HG03103 (cell line): ENCODE measurements around the gene GDF10.
A peak's percentile ranks its signal among the peaks of the same experiment; 100 is the strongest.

ENCODE experiments used
- ATAC-seq: cut with Tn5 transposase; IDR thresholded peaks from one replicate; pipeline ENCODE4 v1.9.1; 2021; ENCODE audit warnings: low read depth; ENCODE audit not compliant: unreplicated experiment

GDF10 gene

DNA sequence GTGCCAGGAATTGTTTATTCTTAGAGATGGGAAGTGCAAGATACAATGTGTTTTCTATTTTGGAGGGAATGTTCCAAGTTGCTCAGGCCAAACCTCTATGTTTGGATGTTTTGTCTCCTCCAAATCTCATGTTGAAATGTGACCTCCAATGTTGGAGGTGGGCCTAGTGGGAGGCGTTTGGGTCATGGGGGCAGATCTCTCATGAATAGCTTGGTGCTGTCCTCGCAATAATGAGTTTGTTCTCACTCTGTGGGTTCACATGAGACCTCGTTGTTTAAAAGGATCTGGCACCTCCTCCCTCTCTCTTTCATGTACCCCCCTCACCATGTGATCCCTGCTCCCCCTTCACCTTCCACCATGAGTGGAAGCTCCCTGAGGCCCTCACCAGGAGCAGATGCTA lies 8.3 kb upstream of the GDF10 start:
- no peak for ATAC-seq

DNA sequence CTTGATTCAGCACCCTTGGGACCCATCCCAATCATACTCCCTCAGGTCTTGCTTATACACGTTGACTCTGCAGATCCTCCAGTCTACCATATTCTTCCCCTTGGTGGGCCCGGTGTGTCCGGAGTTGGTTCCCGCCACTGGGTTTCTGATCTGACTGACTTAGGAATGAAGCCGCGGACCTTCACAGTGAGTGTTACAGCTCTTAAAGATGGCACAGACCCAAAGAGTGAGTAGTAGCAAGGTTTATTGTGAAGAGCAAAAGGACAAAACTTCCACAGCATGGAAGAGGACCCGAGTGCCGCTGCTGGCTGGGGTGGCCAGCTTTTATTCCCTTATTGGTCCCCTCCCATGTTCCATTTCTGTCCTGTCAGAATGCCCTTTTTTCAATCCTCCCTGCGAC lies 5.9 kb upstream of the GDF10 start:
- no peak for ATAC-seq

DNA sequence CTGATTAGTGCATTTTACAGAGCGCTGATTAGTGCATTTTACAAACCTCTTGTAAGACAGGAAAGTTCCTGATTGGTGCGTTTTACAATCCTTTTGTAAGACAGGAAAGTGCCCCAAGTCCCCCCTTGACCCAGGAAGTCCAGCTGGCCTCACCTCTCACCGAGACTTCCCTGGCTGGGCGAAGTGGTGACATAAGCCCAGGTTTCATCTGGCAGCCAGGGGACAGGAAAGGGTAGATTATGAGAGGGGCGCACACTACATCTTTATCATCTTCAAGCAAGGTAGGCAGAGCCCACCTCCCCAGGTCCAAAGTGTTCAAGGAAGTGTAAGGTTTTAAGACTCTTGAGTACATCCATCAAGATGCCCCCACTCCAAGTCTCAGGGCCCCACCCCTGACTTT lies 5.5 kb upstream of the GDF10 start:
- no peak for ATAC-seq

DNA sequence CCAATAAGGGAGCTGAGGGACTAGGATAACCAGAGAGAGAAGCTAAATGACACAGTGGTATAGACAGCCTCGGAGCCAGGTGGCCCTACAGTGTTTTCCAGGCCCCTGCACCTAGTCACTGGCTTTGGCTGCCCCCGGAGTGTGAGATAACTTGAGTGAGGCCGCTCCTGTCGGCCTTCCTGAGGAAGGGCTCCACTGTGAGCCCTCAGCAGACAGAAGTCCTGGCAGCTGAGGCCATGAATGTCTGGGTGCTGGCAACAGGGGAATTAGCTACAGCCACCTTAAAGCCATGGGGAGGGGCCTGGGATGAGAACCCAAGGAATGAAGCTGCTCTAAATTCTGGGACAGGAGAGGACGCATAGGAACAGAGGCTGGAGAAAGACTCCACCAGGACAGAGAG lies 4.6 kb upstream of the GDF10 start:
- ATAC-seq: no peak

DNA sequence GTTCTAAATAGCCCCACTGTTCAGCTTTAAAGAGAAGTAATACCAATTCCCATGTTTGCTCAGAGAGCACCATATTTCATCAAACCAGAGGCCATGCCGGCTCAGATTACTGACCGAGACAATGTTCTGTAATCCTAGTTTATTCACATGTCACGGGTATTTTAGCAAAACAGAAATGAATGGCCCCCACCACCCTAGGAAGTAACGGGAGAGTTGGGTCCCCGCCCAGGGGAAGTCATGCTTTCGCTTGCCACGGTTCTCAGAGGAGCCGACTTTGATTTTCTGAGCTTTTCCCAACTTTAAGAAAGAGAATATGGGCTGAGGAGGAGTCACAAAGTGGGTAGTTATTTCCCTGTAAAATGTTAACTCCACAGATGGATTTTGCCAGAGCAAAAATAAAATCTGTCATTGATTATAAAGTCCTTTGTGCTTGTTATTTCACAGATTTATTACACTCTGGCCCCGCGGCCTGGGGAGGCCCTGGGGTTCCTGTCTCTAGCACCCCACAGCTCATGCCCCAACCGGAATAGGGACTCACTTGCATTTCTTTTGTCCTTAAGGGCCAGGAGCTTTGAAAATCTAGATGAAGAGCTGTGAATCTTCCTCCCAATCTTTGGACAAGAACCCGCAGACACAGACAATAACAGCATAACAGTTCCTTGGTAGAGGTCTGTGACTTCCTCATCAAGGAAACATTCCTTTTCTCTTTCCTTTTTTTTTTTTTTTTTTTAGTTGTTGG lies 3.7 kb upstream of the GDF10 start:
- no peak for ATAC-seq

DNA sequence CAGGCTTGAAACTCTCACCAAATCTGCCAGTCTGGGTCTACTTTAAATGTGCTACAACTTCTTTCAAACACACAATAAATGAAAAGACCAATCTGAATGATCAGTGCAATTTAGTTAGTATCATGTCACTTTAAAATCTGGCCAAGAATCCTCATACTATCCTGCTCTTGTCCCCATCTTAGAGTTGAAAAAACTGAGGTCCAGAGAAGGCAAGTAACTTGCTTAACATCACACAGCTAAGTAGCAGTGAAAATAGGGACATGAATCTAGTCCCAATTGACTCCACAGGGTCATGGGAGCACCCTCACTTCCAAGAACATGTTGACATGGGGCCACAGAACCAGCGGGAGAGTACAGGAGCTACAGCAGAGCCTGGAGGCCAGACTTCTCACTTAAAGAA lies 3.1 kb upstream of the GDF10 start:
- no peak for ATAC-seq

DNA sequence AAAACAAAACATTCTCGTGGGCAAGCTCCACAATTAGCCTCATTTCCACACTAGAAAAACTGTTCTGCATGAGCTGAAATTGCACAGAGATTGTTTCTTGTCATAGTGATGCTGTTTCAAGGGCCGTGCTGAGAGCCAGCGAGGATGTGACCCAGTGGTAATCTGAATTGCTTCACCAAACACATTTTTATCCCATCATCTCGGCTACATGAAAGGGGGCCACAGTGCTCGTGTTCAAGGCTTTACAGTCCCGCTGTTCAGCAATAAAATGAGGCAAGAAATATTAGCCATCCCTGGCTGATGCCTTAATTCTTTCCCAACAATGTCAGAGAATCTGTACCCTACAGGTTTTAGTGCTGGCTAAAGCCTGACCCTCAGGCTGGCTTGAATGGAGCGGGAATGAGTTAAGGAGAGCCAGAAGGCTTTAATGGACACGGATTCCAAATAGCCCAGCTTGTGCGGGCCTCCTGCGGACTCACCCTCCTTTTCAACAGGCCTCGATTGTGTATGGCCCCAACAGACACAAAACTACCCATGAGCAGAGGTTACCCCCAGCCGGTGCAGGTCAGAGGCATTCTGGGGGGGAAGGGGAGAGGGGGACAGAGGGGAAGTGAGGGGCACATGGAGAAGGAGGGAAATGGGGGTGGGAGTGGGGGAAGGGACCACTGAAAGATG lies 2.0 kb upstream of the GDF10 start:
- no peak for ATAC-seq

DNA sequence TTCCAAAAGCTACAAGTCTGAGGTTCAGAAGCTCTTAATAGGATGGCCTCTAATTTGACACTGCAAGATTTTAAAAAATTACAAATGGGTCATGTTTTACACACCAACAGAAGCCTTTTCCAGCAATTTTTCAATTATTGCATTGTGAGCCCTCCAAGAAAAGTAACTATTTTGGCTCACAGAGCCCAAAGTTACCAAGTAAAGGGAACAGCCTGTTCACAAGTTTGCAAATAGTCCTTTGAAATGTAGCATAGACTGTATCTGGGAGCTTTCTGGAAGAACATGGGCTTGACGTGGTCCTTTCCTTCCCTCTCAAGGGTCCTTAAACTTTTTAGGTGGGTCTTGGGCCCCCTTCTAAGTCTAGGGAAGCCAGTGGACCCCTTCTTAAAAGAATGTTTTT lies 1.3 kb upstream of the GDF10 start:
- no peak for ATAC-seq

DNA sequence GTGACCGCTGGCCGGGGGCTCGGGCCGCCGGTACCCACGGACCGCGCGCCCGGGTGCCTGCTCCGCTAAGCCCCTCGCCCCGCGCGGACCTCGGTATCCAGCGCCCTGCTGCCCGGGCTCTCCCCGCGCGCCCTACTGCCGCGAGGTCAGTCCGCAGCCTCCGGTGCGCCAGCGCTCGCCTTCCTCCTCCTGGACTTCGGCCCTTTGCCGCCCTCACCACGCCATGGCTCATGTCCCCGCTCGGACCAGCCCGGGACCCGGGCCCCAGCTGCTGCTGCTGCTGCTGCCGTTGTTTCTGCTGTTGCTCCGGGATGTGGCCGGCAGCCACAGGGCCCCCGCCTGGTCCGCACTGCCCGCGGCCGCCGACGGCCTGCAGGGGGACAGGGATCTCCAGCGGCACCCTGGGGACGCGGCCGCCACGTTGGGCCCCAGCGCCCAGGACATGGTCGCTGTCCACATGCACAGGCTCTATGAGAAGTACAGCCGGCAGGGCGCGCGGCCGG lies 483 bp downstream of the GDF10 start:
- ATAC-seq: no peak

DNA sequence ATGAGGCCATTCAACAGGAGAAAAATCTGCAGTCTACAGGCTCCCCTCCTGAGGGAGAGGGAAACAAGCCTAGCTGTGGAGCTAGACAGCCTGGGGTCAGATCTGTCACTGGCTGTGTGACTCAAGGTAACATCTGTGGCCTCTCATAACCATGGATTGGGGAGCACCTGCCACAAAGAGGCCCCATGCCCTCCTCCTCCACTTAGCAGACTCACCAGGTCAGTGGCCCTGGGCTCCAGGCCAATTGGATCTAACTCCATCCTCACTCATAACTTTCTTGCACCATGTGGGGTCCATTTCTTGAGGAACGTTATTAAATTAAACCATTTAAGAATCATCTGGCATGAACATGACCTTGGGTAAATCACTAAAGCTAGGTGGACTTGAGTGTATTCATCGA lies 1.8 kb downstream of the GDF10 start:
- no peak for ATAC-seq

DNA sequence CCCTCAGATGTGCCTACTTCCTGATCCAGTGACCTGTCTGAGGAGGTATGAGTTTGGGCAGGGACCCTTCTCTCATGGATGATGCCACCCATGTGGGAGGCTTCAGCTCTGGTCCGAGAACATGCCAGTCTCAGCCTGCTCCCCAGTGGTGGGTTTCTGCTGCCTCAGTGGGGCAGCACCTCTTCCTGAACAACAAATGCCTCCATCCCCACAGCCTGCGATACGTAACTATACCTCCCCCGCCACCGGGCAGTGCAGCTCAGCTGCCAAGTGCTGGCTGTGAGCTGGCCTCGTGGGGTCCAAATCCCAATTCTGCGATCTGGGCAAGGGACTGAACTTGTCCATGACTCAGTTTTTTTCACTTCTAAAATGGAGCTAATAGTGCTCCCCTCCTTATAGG lies 3.1 kb downstream of the GDF10 start:
- no peak for ATAC-seq

DNA sequence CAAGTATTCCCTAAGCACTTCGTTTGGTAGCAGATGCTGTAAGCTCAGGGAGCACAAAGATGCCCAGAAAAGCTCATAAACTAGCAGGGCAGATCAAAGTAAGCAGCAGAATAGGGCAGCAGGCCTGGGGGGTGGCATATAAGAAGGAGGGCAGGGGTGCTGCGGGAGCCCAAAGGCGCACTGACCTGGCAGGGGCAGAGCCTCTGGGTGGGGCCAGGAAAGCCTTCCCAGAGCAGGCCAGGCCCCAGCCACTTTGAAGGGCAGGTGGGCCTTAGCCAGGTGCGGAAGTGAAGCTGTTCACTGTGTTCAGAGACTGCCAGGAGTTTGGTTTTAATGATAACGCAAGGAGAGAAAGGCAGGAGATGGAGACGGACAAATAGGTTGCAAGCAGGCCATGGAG lies 3.9 kb downstream of the GDF10 start:
- no peak for ATAC-seq

DNA sequence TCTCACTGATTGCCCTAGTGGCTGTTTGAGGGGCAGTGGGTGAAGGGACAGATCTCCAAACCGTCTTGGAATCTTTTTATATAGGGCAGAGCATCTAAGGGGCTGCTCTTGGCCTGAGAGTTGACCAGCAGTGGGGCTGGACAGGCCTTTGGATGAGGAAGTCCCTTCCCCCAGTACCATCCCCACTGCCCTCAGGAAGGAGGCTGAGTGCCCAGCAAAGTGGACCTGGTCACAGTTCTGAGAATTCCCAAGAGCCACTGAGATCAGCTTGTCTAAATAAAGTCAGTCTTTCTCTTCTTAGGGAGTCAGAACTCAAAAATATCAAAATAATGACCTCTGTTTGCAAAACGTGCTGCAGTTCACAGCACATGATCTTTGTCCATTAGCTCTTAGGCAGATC lies 5.6 kb downstream of the GDF10 start:
- no peak for ATAC-seq

DNA sequence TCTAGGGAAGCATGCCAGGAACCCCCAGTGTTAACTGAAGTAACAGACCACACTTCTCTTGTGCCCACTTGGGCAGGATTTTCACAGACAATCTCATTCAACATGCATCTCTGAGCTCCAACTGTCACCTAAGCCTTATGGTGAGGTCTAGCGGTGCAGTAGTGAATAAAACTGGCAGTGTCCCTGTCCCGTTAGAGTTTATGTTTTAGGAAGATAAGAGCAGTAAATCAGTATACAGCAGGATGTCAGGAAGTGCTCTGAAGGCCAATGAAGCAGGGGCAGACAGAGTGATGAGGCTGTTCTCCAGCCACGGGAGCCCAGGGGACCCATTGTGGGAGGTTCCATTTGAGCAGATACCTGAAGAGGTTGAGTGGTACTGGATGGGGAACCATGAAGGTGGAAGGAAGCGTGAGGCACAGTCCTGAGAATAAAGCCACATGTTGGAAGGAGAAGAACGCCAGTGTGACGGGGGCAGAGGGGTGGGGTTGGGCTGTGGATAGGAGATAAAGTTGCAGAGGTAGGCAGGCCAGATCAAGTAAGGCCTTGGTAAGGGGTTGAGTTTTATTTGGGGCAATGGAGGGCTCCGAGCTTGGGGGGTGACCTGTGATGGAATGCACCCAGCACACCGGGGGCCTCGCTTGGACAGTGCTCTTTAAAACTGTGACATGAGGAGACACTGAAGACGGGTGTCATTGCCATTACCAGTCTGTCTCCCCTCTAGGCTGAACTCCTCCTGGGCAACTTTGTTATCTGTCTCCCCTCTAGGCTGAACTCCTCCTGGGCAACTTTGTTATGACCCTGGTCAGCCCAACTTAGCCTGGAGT lies 6.6 kb downstream of the GDF10 start:
- ATAC-seq: no peak

DNA sequence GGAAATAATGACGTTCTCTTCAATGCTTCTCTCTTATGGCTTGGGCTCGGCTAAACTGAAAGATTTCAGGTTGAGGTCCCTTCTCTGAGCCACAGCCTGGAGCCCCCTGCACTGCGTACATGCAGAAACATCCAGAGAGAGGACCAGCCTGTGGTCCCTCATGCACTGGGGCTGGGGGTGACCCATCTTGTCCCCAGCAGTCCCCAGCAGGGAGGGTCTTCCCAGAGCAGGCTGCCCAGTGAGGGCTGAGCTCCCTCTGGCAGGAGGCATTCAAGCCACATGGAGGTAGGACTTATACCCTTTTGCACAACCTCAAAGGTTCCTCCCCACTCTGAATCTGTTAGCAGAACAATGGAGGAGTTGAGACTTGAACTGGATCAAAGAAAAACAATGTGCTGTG lies 7.4 kb downstream of the GDF10 start:
- no peak for ATAC-seq

DNA sequence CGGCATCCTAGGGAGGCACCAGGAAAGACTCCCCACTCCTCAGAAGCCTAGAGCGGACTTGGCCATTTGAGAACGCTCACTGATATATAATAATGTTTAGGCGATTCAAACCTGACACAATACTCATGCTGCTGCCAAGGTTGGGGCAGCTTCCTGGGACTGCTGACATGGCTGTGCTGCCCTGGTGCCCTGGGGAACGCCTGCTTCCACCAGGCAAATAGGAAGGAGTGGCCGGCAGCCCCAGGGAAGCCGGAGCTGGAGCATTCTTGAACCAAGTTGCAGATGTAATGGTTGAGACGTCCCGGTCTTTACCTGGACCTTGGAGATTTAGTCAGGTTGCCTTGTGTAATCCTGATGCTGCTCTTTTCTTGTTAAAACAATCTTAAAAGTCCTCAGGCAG lies 8.8 kb downstream of the GDF10 start:
- no peak for ATAC-seq

DNA sequence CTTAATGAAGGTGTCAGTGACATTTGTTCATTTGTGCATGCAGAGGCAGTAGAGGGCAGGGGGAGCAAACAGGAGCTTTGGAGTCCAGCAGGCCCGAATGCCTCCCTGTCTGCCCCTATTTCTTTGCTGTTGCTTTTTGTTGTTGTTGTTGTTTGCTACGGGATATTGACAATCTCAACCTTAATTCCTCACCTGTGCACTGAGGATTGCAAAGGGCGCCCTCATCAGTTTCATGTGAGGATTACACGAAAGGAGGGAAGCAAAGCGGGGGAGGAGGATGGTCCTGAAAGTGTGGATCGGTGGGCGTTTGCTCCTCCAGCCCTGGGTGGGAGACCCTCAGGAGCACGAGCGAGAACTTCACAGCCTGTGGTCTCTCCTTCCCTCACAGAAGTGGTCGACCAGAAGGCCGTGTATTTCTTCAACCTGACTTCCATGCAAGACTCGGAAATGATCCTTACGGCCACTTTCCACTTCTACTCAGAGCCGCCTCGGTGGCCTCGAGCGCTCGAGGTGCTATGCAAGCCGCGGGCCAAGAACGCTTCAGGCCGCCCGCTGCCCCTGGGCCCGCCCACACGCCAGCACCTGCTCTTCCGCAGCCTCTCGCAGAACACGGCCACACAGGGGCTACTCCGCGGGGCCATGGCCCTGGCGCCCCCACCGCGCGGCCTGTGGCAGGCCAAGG lies 9.6 kb downstream of the GDF10 start:
- no peak for ATAC-seq

DNA sequence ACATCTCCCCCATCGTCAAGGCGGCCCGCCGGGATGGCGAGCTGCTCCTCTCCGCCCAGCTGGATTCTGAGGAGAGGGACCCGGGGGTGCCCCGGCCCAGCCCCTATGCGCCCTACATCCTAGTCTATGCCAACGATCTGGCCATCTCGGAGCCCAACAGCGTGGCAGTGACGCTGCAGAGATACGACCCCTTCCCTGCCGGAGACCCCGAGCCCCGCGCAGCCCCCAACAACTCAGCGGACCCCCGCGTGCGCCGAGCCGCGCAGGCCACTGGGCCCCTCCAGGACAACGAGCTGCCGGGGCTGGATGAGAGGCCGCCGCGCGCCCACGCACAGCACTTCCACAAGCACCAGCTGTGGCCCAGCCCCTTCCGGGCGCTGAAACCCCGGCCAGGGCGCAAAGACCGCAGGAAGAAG lies 10.1 kb downstream of the GDF10 start:
- no peak for ATAC-seq

DNA sequence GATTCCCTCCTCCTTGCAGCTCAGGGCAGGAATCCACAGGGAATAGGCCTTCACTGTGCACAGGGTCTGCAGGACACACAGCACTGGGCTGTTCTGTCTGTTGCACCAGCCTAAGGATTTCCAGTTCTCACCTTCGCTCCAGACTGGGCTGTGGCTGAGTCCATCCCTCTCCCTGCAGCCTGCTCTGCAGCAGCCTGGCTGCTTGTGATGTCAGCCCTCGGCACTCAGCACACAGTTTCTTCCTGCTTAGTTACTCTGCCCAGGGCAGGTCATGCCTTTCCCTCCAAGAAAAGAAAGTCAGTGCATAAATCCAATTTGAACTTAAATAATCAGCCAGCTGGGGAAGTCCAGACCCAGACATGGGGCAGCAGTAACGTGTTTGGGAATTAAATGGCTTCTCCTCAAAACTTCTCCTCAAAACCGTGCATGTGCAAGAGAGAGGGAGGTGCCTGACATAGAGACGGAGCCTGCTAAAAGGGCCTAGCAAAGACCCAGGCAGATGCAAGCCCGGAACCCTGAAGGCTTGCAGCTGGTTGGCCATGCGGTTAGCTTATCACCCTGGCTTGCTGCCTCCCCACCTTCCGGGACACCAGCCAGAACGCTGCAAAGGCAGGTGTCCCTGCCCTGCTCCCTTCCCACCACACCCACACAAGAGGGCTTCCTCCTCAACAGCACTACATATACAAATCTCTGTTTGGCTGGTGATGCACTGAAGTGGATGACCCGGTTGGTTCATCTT lies 11.4 kb downstream of the GDF10 start:
- ATAC-seq: no peak

DNA sequence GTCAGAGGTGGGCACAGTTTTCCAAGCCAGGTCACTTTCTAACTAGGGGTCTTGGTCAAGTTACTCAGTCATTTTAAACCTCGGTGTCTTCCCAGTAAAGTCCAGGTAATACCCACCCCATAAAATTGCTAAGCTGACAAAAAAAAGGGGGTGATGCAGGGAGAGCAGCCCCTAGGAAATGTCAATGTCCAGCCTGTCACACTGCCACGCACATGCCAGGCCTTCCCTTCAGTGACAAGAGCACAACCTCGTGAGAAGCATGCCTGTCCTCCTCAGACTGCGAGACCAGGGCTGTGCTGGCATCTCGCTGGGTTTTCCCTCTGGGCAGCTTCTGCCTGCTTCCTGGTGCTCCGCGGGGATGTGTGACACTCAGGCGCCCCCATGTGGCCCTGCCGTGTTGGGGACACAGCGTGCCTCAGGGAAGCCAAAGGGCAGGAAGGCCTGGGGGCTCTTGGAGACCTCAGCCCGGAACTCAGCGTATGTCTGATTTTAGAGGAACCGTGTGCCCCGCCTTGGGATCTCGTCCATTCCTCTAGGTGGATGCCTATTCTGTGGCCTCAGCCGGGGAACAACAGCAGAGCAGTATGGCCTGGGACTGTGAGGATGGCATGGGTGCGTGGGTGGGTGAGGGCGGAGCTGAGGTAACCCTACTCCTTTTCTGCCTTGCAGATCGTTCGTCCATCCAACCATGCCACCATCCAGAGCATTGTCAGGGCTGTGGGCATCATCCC lies 12.1 kb downstream of the GDF10 start:
- peak; percentile 71 for ATAC-seq
